Vagina (tissue), 2 donors: ENCODE results near the gene PPP1R13B.

Source experiments
- CTCF ChIP-seq, 3 experiments: fragments of 450-650 bp in 2 of 3; fragments of 200-600 bp in 1 of 3; sonication (generic) in 1 of 3; IDR thresholded peaks; one replicate each; pipeline ENCODE4 v1.5.1; 2017 to 2019; ENCODE audit warnings: antibody characterized with exemption in 3 of 3, mild to moderate bottlenecking in 2 of 3, moderate library complexity in 2 of 3
- POLR2A ChIP-seq, 2 donors: fragments of 450-650 bp; IDR thresholded peaks; one replicate each; pipeline ENCODE4 v1.6.1; 2017; ENCODE audit warnings: antibody characterized with exemption in 2 of 2, mild to moderate bottlenecking in 2 of 2, moderate library complexity in 2 of 2
- POLR2AphosphoS5 ChIP-seq, 2 donors: sonication (generic); formaldehyde crosslinking; IDR thresholded peaks; one replicate each; pipeline ENCODE4 v1.9.0; 2017; ENCODE audit warnings: antibody characterized with exemption in 2 of 2, mild to moderate bottlenecking in 2 of 2, low read depth in 1 of 2; ENCODE audit not compliant: insufficient read depth in 1 of 2

DNA sequence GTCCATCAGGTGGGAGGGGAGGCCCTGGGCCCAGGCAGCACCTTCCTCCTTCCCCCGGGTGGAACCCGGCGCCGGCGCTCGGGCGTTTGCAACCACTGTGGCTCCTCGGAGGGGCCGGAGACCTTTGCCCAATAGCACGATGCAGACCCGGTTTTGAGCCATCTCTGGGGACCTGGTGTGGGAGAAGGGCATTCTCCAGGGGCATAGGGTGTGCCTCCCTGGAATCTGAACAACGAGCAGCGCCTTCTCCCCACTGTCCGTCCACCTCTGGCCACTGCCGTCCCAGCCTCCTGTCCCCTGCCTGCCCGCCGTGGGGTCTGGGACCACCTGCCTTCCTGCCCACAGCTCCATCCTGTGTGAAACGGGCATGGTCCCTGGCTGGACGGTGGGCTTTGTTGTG, 119.2 kb downstream of the PPP1R13B start:
- TF ChIP-seq CTCF (IDR thresholded peaks at IDR 0.05) (no peak), POLR2A (IDR thresholded peaks at IDR 0.05) (no peak), POLR2AphosphoS5 (IDR thresholded peaks at IDR 0.05; ENCODE audit: insufficient read depth in 1 of 2, low read depth in 1 of 2) (no peak)
